ENCODE data around the gene BIRC2. TPM values are rescaled to one million over a fixed set of nuclear protein-coding genes. Genes with fewer than 3 reads are reported as not detected.

BIRC2 gene
- total RNA-seq, 1 experiment from 2014 or later, result 76.8 TPM

- TF ChIP-seq CTCF (IDR thresholded peaks at IDR 0.05) (no peak; the same call in 1 of the 2 replicates), REST (IDR thresholded peaks at IDR 0.05; ENCODE audit: insufficient read depth in 1 of 2, low read depth in 2 of 2, low read length in 1 of 2) (no peak), POLR2AphosphoS5 (IDR thresholded peaks at IDR 0.05; ENCODE audit: low read depth, low read length) (0 out of 2 replicates have a peak, but pooled peaks have one; percentile 46), SIN3A (IDR thresholded peaks at IDR 0.05; ENCODE audit: borderline replicate concordance, insufficient read depth, low read depth, low read length) (0 out of 2 replicates have a peak, but pooled peaks have one; percentile 16)
- Histone ChIP-seq H3K9me3 (ENCODE audit: control insufficient read depth, insufficient read depth, low read depth, low read length) (no peaks in the 10 kb centered on the region), H3K4me1 (ENCODE audit: control insufficient read depth, insufficient read depth, low read length) (peaks cover 57% of the 10 kb centered on the region), H3K27ac (ENCODE audit: low read length) (peak overlapping the region; percentile 93), H3K27me3 (ENCODE audit: control insufficient read depth, insufficient read depth, low read length) (no peaks in the 10 kb centered on the region), H3K4me3 (ENCODE audit: low read depth in 2 of 2, low read length in 2 of 2) (peak overlapping the region; percentile 57 to 81), H3K36me3 (ENCODE audit: control insufficient read depth, insufficient read depth, low read length) (peaks cover under 1% of the 10 kb centered on the region; the same call in 1 of the 2 replicates)
- intact Hi-C loops (cut with micrococcal nuclease; ENCODE audit: unreplicated experiment) (loop anchor here (2.0 to 10.0 kb wide), 2 partner anchors 30 to 404 kb away; partner anchors contain the start of genes ANGPTL5 and CEP126), in situ Hi-C loops (cut with HindIII; ENCODE audit: low pct_unique_long_range_greater_than_20kb, low sequenced_read_pairs) (no loop called here)
- ChIA-PET CTCF (interaction anchor here (0.8 to 1.3 kb wide), 2 partner anchors 24 to 30 kb away, joined by 3 to 9 read pairs; no protein-coding TSS in a partner anchor), POLR2A (interaction anchor here (0.7 kb wide), 1 partner anchor 12 kb away, joined by 3 read pairs; no protein-coding TSS in a partner anchor)
- DNase-seq (ENCODE audit: low read depth, low spot score), result no peak
- ATAC-seq, result peak; percentile 43
- BruUV-seq (replicated peaks), result no TSS peak
These were observed 28.5 kb upstream of the BIRC2 start for GRCh38 chr11:102318469-102318868.

- Histone ChIP-seq H3K4me3 (ENCODE audit: low read depth in 2 of 2, low read length in 2 of 2) (peak overlapping the region; percentile 57 to 81), H3K36me3 (ENCODE audit: control insufficient read depth, insufficient read depth, low read length) (peaks cover 4% of the 10 kb centered on the region; the same call in 1 of the 2 replicates), H3K9me3 (ENCODE audit: control insufficient read depth, insufficient read depth, low read depth, low read length) (no peaks in the 10 kb centered on the region), H3K27ac (ENCODE audit: low read length) (peak overlapping the region; percentile 93), H3K27me3 (ENCODE audit: control insufficient read depth, insufficient read depth, low read length) (no peaks in the 10 kb centered on the region), H3K4me1 (ENCODE audit: control insufficient read depth, insufficient read depth, low read length) (peaks cover 57% of the 10 kb centered on the region)
- POLR2A ChIA-PET, result interaction anchor here (0.7 kb wide), 1 partner anchor 26 kb away, joined by 11 read pairs; no protein-coding TSS in a partner anchor
- in situ Hi-C loops (cut with HindIII; ENCODE audit: low pct_unique_long_range_greater_than_20kb, low sequenced_read_pairs), result no loop called here
- intact Hi-C loops (cut with micrococcal nuclease; ENCODE audit: unreplicated experiment), result loop anchor here (2.0 to 10.0 kb wide), 2 partner anchors 31 to 405 kb away; partner anchors contain the start of genes ANGPTL5 and CEP126
- no TSS peak for BruUV-seq (replicated peaks)
- ATAC-seq (no peak), DNase-seq (ENCODE audit: low read depth, low spot score) (no peak)
- CTCF ChIA-PET, result interaction anchor here (0.8 kb wide), 1 partner anchor 22 kb away, joined by 3 read pairs; no protein-coding TSS in a partner anchor
- TF ChIP-seq SIN3A (IDR thresholded peaks at IDR 0.05; ENCODE audit: borderline replicate concordance, insufficient read depth, low read depth, low read length) (no peak), CTCF (IDR thresholded peaks at IDR 0.05) (no peak), POLR2AphosphoS5 (IDR thresholded peaks at IDR 0.05; ENCODE audit: low read depth, low read length) (0 out of 2 replicates have a peak, but pooled peaks have one; percentile 31)
These were observed 27.5 kb upstream of the BIRC2 start for GRCh38 chr11:102319544-102319943.
